ENCODE results near the gene GON4L. TPM values are rescaled to one million over a fixed set of nuclear protein-coding genes. Genes with fewer than 3 reads are reported as not detected.

Gene GON4L
- polyA plus RNA-seq, 2 of the 4 experiments (the other 2 are of a cell fraction), result 15.3 to 23.1 TPM

- Histone ChIP-seq H3K4me3 (no peak overlapping the region), H3K4me2 (no peak overlapping the region), H3K4me1 (peaks cover 5% of the 10 kb centered on the region; the same call in 1 of the 3 replicates), H3K27ac (no peak overlapping the region), H3K9me3 (no peaks in the 10 kb centered on the region)
- DNase-seq (ENCODE audit: low read depth in 1 of 2, low spot score in 1 of 2) (no peak), ATAC-seq (no peak), FAIRE-seq (no peak)
- POLR2A ChIA-PET, result interaction anchor here (0.6 kb wide), 1 partner anchor 24 kb away, joined by 4 read pairs; no protein-coding TSS in a partner anchor
- TF ChIP-seq NPAS2 (CRISPR knock-in tag; IDR thresholded peaks at IDR 0.05; ENCODE audit: borderline replicate concordance) (no peak), ZNF302 (CRISPR knock-in tag; IDR thresholded peaks at IDR 0.05) (no peak), ZFP36 (IDR thresholded peaks at IDR 0.05; ENCODE audit: borderline replicate concordance, partially characterized antibody) (no peak), BHLHE40 (IDR thresholded peaks at IDR 0.05; ENCODE audit: low read depth, low read length) (no peak), PHF8 (IDR thresholded peaks at IDR 0.05; ENCODE audit: borderline replicate concordance, low read depth) (no peak), RAD21 (conservative IDR thresholded peaks at IDR 0.05 in 1 of 2, IDR thresholded peaks at IDR 0.05 in 1 of 2) (no peak), SMC3 (IDR thresholded peaks at IDR 0.05) (no peak), ESRRA (IDR thresholded peaks at IDR 0.05; ENCODE audit: borderline replicate concordance, low read length) (no peak), CTCF (IDR thresholded peaks at IDR 0.05) (no peak), ZC3H11A (IDR thresholded peaks at IDR 0.05) (no peak), EHF (CRISPR knock-in tag; IDR thresholded peaks at IDR 0.05) (no peak), TP53 (CRISPR knock-in tag; IDR thresholded peaks at IDR 0.05) (no peak), RCOR1 (IDR thresholded peaks at IDR 0.05; ENCODE audit: low read depth, low read length) (no peak), CEBPB (IDR thresholded peaks at IDR 0.05) (no peak), E2F6 (IDR thresholded peaks at IDR 0.05; ENCODE audit: borderline replicate concordance, low read depth) (no peak), FOSB (CRISPR knock-in tag; IDR thresholded peaks at IDR 0.05) (no peak)
- CTCF ChIA-PET, result no interaction called here
Measured at GRCh38 chr1:155864393-155864792, 7.4 kb upstream of the GON4L start.

GRCh38 chr1:155861896-155862295, 4.9 kb upstream of the GON4L start:
- POLR2A ChIA-PET, result interaction anchor here (0.7 kb wide), 1 partner anchor 32 kb away, joined by 3 read pairs; no protein-coding TSS in a partner anchor
- H3K4me1 ChIP-seq, result peaks cover 16% of the 10 kb centered on the region
- ATAC-seq (no peak), DNase-seq (ENCODE audit: low read depth in 1 of 2, low spot score in 1 of 2) (no peak), FAIRE-seq (no peak)
- H3K27ac ChIP-seq, result no peak overlapping the region
- H3K9me3 ChIP-seq, result no peaks in the 10 kb centered on the region
- TF ChIP-seq MYC (IDR thresholded peaks at IDR 0.05; ENCODE audit: borderline replicate concordance, low read length), result no peak
- TF ChIP-seq MAFK (IDR thresholded peaks at IDR 0.05; ENCODE audit: partially characterized antibody), result no peak
- TF ChIP-seq CHD2 (IDR thresholded peaks at IDR 0.05; ENCODE audit: low read length, partially characterized antibody), result no peak
- no peak for TF ChIP-seq EHF (CRISPR knock-in tag; IDR thresholded peaks at IDR 0.05)
- TF ChIP-seq ZFP36 (IDR thresholded peaks at IDR 0.05; ENCODE audit: borderline replicate concordance, partially characterized antibody), result no peak
- no peak for TF ChIP-seq RAD21 (conservative IDR thresholded peaks at IDR 0.05 in 1 of 2, IDR thresholded peaks at IDR 0.05 in 1 of 2)
- no peak for TF ChIP-seq KDM1A (IDR thresholded peaks at IDR 0.05; ENCODE audit: low read depth)
- no peak for TF ChIP-seq SREBF2 (IDR thresholded peaks at IDR 0.05)
- TF ChIP-seq EP300 (IDR thresholded peaks at IDR 0.05), result no peak
- TF ChIP-seq ATOH8 (CRISPR knock-in tag; IDR thresholded peaks at IDR 0.05; ENCODE audit: low read depth), result no peak
- no peak for TF ChIP-seq ELK1 (IDR thresholded peaks at IDR 0.05; ENCODE audit: low read depth, low read length)
- 67% methylated on average over 2 of the region's 2 CpGs for WGBS (ENCODE audit: missing lambda C conversion rate)
- CTCF ChIA-PET, result interaction anchor here (0.8 to 1.3 kb wide), 2 partner anchors 8 to 11 kb away, joined by 3 to 4 read pairs; no protein-coding TSS in a partner anchor
- no peak overlapping the region for H3K4me2 ChIP-seq
- H3K4me3 ChIP-seq, result no peak overlapping the region

Data from A549 (cell line).